Bronchial epithelial cell (primary cell): Measurements from ENCODE around the gene CFAP221. TPM values are rescaled to one million over a fixed set of nuclear protein-coding genes. Genes with fewer than 3 reads are reported as not detected.
A peak's percentile ranks its signal among the peaks of the same experiment; 100 is the strongest.

ENCODE experiments used
- DNase-seq: peaks from one replicate; pipeline ENCODE4 v3.0.0-alpha.2; 2010; ENCODE audit warnings: low read depth
- FAIRE-seq: peaks from 2 replicates; lab custom pipeline; 2011; peaks lifted over from hg19 to GRCh38; lab: Jason Lieb, UNC
- H3K27me3 ChIP-seq: 2 replicates; pipeline ENCODE4 v1.5.1; 2011; ENCODE audit warnings: low read length; ENCODE audit not compliant: control insufficient read depth, insufficient read depth
- H3K36me3 ChIP-seq: 2 replicates; pipeline ENCODE4 v1.5.1; 2011; ENCODE audit warnings: low read length; ENCODE audit not compliant: control insufficient read depth, insufficient read depth
- H3K4me3 ChIP-seq: 2 replicates; pipeline ENCODE4 v1.5.1; 2011; ENCODE audit warnings: mild to moderate bottlenecking, low read depth, low read length, control low read depth
- total RNA-seq: library from RNA; depleted of rRNA; stranded (reverse); fragments of >200 nt; gene quantifications from 2 replicates; pipeline ENCODE4 v1.2.1, GENCODE V29; 2014
- TF ChIP-seq, protein P1 (sequence below): IDR thresholded peaks from 2 replicates; pipeline ENCODE4 v1.5.1; 2011; ENCODE audit warnings: mild to moderate bottlenecking, moderate library complexity, low read length, control low read depth, inconsistent platforms; ENCODE audit not compliant: insufficient read depth, severe bottlenecking

Gene CFAP221
- total RNA-seq, 1 donor from 2014 or later = 0.26 TPM

DNA sequence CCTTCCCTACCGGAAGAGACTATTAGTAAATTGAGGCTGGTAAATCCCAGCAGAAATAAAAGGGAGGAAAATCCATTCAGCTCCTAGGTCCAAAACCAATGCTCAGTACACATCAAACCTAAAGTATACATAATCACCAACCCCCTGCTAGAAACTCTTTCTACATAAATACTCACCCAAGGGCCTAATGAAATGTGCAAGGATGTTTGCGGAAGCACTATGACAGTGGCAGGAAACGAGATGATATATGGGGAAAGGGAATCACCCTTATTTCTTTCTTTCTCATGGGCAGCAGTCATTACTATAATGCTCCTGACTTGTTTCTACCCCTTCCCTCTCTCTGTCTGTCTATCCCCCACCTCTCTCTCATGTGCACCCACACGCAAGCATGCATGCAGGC is 18.6 kb upstream of the CFAP221 start:
- Histone ChIP-seq H3K27me3 (peaks cover 19% of the 10 kb centered on the region), H3K36me3 (no peaks in the 10 kb centered on the region), H3K4me3 (no peak overlapping the region)
- FAIRE-seq = peak; percentile 13
- DNase-seq = no peak
- TF ChIP-seq, protein P1, sequence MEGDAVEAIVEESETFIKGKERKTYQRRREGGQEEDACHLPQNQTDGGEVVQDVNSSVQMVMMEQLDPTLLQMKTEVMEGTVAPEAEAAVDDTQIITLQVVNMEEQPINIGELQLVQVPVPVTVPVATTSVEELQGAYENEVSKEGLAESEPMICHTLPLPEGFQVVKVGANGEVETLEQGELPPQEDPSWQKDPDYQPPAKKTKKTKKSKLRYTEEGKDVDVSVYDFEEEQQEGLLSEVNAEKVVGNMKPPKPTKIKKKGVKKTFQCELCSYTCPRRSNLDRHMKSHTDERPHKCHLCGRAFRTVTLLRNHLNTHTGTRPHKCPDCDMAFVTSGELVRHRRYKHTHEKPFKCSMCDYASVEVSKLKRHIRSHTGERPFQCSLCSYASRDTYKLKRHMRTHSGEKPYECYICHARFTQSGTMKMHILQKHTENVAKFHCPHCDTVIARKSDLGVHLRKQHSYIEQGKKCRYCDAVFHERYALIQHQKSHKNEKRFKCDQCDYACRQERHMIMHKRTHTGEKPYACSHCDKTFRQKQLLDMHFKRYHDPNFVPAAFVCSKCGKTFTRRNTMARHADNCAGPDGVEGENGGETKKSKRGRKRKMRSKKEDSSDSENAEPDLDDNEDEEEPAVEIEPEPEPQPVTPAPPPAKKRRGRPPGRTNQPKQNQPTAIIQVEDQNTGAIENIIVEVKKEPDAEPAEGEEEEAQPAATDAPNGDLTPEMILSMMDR = no peak

DNA sequence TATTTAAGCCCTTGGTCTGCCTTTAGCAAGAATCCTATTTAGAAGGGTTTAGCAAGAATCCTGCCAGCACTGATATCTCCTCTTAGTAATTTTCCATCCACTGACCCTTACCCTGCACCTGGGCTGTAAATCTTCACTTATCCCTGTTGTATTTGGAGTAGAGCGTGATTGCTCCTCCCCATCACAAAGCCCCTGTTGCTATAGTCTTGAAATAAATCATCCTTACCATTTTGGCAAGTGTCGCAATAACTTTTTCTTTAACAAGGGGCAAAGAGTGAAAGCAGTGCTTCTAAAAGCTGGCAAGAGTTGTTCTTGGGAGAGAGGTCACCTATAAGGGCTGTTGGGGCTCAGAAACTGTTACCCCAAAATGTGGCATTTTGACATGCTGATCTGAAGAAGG is 16.2 kb upstream of the CFAP221 start:
- FAIRE-seq (no peak), DNase-seq (no peak)
- Histone ChIP-seq H3K27me3 (peaks cover 15% of the 10 kb centered on the region), H3K36me3 (no peaks in the 10 kb centered on the region), H3K4me3 (no peak overlapping the region)
- TF ChIP-seq, protein P1 = no peak

DNA sequence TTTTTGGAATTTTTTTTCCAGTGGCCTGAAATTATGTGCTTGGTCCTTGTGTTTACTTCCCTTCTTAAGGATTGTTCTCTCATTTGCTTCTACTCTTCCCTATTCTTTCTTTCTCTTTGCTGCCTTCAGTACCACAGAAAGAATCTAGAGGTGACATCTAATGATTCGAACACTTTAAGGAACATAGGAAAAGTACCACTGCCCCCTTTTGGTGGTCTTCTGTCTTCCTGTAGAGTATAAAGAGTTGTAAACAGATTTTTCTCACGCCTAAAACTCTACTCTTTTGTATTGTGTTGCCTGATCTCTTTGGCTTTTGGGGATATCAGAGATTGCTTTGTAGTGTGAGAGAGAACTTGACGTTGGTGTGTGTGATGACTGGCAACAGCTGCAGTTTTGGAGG is 13.0 kb upstream of the CFAP221 start:
- no peak for DNase-seq
- H3K4me3 ChIP-seq = no peak overlapping the region
- H3K36me3 ChIP-seq = no peaks in the 10 kb centered on the region
- FAIRE-seq = no peak
- peaks cover 2% of the 10 kb centered on the region for H3K27me3 ChIP-seq
- TF ChIP-seq, protein P1 = no peak

DNA sequence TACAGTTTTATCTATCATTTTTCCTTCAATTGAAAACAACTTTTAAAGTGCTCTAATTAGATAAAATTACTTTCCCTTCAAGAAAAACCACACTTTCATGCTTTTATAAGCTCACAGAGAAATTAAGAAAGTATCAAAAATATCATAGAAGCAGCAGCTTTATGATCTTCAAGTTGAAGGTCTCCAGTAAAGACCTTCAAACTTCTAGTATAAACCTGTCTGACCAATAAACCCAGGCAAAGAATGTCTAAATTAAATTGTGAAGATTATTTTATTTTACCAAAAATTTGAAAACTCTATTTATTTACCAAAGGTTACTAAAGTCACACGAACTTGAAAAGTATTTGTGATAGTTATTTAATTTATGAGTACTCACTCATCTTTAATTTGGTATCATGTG is 10.7 kb upstream of the CFAP221 start:
- Histone ChIP-seq H3K4me3 (no peak overlapping the region), H3K36me3 (no peaks in the 10 kb centered on the region), H3K27me3 (peaks cover 2% of the 10 kb centered on the region)
- TF ChIP-seq, protein P1 = no peak
- no peak for DNase-seq
- FAIRE-seq = no peak

DNA sequence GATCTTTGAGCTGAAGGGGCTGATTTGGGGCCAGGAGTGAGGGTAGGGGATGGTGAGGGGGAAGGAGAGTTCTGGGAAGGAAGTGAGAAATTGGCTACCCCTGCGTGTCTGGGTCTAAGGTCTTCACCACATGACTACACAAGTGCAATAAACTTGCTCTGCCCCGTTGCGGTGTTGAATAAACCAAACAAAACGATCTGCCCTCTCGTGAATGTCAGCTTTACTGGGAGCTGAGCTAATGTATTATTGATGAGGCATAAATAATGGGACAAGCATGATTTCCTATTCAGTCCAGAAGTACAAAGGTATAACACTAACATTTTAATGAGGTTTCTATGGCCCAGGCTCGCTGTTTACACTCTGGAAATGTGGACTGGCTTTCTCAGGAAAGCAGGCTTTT is 8.0 kb upstream of the CFAP221 start:
- Histone ChIP-seq H3K36me3 (no peaks in the 10 kb centered on the region), H3K4me3 (no peak overlapping the region), H3K27me3 (peaks cover 2% of the 10 kb centered on the region)
- TF ChIP-seq, protein P1 = no peak
- FAIRE-seq = no peak
- DNase-seq = no peak

DNA sequence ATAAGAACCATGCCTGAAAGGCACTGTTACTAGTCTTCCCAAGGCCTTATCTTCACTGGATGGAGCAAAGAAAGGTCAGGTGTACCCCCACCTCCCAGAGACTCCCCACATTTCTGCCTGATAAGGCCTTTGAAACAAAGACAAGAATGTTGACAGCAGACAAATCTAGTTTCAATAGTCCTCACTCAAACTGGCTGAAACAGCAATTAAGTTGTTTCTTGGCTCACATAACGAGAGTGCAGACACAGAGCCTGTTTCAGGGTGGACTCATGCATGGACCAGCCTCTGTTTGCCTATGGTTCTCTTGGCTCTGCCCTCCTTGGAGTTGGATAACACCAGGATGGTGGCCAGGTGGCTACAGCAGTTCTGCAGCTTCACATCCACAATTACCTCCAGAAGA is 7.5 kb upstream of the CFAP221 start:
- no peak overlapping the region for H3K4me3 ChIP-seq
- DNase-seq = no peak
- H3K36me3 ChIP-seq = no peaks in the 10 kb centered on the region
- TF ChIP-seq, protein P1 = no peak
- H3K27me3 ChIP-seq = peaks cover 2% of the 10 kb centered on the region
- no peak for FAIRE-seq
